ENCODE measurements around the gene CEP85L. TPM values are rescaled to one million over a fixed set of nuclear protein-coding genes. Genes with fewer than 3 reads are reported as not detected.

Gene CEP85L
- total RNA-seq, 4 donors from 2014 or later = 10.5 to 42.9 (median 17.1) TPM

DNA sequence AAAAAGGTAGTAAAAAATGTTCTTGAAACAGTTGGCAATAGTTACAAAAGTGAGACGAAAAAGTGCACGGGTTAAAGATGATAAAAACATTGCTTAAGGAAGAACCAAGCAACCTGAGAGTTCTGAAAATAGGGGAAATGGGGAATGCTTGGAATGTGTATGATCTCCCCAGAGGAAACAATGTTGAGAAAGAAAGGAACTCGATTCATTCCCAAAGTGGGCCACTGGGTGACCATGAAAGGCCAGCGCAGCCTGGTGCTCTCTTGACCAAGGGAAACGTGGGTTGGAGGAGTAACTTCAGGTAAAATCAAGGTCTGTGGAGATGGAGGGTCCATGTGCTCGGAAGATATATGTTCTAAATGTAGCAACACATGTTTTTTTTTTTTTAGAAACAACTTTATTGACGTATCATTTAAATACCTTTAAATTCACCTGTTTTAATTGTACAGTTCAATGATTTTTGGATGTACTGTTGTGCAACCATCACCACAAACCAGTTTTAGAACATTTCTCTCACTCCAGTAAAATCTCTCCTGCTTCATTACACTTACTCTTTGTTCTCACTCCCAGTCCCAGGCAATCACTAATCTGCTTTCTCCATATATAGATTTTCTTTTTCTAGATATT lies 34.5 kb upstream of the CEP85L start:
- no peak for DNase-seq
- H3K27me3 ChIP-seq = no peaks in the 10 kb centered on the region
- H3K4me3 ChIP-seq (replicated peaks in 1 of 3) = no peak overlapping the region
- H3K4me1 ChIP-seq = peaks cover 0 to 4% of the 10 kb centered on the region in 2 donors
- no peaks in the 10 kb centered on the region for H3K36me3 ChIP-seq
- intact Hi-C loops (cut with DNase I) = no loop called here
- no peak overlapping the region for H3K27ac ChIP-seq
- H3K9me3 ChIP-seq = no peaks in the 10 kb centered on the region
- TF ChIP-seq POLR2A (IDR thresholded peaks at IDR 0.05) = no peak
- TF ChIP-seq, protein P1, sequence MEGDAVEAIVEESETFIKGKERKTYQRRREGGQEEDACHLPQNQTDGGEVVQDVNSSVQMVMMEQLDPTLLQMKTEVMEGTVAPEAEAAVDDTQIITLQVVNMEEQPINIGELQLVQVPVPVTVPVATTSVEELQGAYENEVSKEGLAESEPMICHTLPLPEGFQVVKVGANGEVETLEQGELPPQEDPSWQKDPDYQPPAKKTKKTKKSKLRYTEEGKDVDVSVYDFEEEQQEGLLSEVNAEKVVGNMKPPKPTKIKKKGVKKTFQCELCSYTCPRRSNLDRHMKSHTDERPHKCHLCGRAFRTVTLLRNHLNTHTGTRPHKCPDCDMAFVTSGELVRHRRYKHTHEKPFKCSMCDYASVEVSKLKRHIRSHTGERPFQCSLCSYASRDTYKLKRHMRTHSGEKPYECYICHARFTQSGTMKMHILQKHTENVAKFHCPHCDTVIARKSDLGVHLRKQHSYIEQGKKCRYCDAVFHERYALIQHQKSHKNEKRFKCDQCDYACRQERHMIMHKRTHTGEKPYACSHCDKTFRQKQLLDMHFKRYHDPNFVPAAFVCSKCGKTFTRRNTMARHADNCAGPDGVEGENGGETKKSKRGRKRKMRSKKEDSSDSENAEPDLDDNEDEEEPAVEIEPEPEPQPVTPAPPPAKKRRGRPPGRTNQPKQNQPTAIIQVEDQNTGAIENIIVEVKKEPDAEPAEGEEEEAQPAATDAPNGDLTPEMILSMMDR (IDR thresholded peaks at IDR 0.05) = no peak
- WGBS, 2 donors = 68 to 77% methylated on average over 7 of the region's 7 CpGs

GRCh38 chr6:118683881-118684872 lies 32.8 kb upstream of the CEP85L start:
- DNase-seq = no peak

DNA sequence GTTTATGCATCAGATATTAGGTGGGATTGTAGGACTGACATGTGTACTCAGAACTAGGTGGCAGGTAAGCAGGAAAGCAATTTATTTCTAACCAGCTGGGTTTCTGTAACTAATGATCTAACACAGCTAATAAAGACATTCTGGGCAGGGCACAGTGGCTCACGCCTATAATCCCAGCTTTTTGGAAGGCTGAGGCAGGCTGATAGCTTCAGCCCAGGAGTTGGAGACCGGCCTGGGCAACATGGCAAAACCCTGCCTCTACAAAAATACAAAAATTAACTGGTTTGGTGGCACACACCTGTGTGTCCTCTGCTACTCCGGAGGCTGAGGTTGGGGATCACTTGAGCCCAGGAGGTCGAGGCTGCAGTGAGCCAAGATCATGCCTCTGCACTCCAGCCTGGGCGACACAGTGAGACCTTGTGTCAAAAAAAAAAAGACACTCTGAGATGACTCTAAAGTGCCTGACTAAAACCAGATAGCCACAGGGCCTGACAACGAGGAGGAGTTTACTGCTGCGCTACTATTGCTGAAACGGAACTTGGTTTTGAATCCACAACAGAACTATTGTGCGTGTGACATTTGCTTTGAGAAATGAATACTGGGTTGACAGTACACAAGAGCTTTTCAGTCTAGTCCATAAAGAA lies 29.2 kb upstream of the CEP85L start:
- H3K4me3 ChIP-seq (replicated peaks in 1 of 3) = no peak overlapping the region
- no peaks in the 10 kb centered on the region for H3K9me3 ChIP-seq
- TF ChIP-seq POLR2A (IDR thresholded peaks at IDR 0.05) = no peak
- TF ChIP-seq, protein P1 (IDR thresholded peaks at IDR 0.05) = no peak
- intact Hi-C loops (cut with DNase I) = no loop called here
- no peaks in the 10 kb centered on the region for H3K27me3 ChIP-seq
- DNase-seq = no peak
- WGBS, 2 donors = 90 to 92% methylated on average over 9 of the region's 9 CpGs
- H3K36me3 ChIP-seq = no peaks in the 10 kb centered on the region
- no peak overlapping the region for H3K27ac ChIP-seq
- H3K4me1 ChIP-seq = no peaks in the 10 kb centered on the region

More at GRCh38 chr6:118683881-118684872, 32.8 kb upstream of the CEP85L start:
- TF ChIP-seq, protein P1 (IDR thresholded peaks at IDR 0.05) = no peak
- TF ChIP-seq POLR2A (IDR thresholded peaks at IDR 0.05) = no peak
- intact Hi-C loops (cut with DNase I) = no loop called here
- H3K4me3 ChIP-seq (replicated peaks in 1 of 3) = no peak overlapping the region
- WGBS, 2 donors = 86 to 87% methylated on average over 9 of the region's 9 CpGs
- peaks cover 0 to 4% of the 10 kb centered on the region in 2 donors for H3K4me1 ChIP-seq
- H3K36me3 ChIP-seq = no peaks in the 10 kb centered on the region
- no peaks in the 10 kb centered on the region for H3K9me3 ChIP-seq
- H3K27me3 ChIP-seq = no peaks in the 10 kb centered on the region
- H3K27ac ChIP-seq = no peak overlapping the region

DNA sequence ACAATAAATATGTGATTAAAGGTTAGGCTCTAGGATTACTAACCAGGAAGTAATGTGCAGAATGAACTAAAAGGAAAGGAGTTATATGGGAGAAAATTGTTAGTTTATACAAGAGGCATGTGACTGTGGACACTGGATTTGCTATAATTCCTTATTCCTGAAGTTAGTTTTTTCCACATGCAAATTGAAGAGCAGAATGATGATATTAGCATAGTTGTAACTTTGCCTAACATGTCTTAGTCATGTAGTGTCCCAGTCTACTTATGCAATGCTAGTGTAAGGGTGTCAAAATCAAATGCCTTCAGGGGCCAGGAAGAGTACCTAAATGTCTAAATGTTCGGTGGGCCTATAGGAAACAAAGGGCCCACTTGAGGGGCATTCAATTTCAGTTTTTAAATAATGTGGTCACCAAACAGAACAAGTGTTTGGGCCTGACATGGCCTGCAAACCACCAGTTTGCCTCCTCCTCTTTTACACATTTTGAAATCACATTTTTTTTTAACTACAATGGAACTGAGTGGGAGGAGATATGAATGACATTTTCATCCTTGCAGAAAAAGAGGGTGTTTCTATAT lies 28.0 kb upstream of the CEP85L start:
- Histone ChIP-seq H3K27ac (no peak overlapping the region), H3K27me3 (no peaks in the 10 kb centered on the region), H3K4me1 (no peaks in the 10 kb centered on the region), H3K4me3 (replicated peaks in 1 of 3) (no peak overlapping the region), H3K36me3 (no peaks in the 10 kb centered on the region), H3K9me3 (no peaks in the 10 kb centered on the region)
- WGBS, 2 donors = 75 to 90% methylated on average over 1 of the region's 1 CpG
- intact Hi-C loops (cut with DNase I) = no loop called here
- no peak for TF ChIP-seq POLR2A (IDR thresholded peaks at IDR 0.05)
- TF ChIP-seq, protein P1 (IDR thresholded peaks at IDR 0.05) = no peak
- no peak for DNase-seq
